A549 (cell line): ENCODE measurements around the gene CCDC134. TPM values are rescaled to one million over a fixed set of nuclear protein-coding genes. Genes with fewer than 3 reads are reported as not detected.

Experiments used
- ATAC-seq, 2 experiments: fragments of 200-7000 bp in 1 of 2; fragments of >200 bp in 1 of 2; cut with Nextera tagmentation in 1 of 2; cut with Tn5 transposase in 1 of 2; 3 replicates each; pipeline versions ENCODE4 v1.8.0 to v1.9.1; 2018 to 2020; ENCODE audit warnings: mild to moderate bottlenecking in 1 of 2, moderate library complexity in 1 of 2
- CTCF ChIA-PET: fragments of 300-600 bp; sonication (Branson Sonifier 250); formaldehyde crosslinking; extraction: SDS; loops from one replicate; lab custom pipeline; 2021; ENCODE audit warnings: antibody characterized with exemption, inconsistent platforms; lab: Yijun Ruan, JAX
- POLR2A ChIA-PET: fragments of 350-600 bp; formaldehyde crosslinking; extraction: SDS; loops from one replicate; lab custom pipeline; 2021; ENCODE audit warnings: antibody characterized with exemption, inconsistent platforms; lab: Yijun Ruan, JAX
- DNase-seq, 2 experiments: peaks; one replicate each; pipeline versions ENCODE4 v3.0.0 to v3.0.0-alpha.2; 2011 to 2016; ENCODE audit warnings: low read depth in 1 of 2, low spot score in 1 of 2
- FAIRE-seq: peaks from 2 replicates; lab custom pipeline; 2011; peaks lifted over from hg19 to GRCh38; lab: Jason Lieb, UNC
- H3K27ac ChIP-seq, 2 experiments: fragments of >200 bp; sonication (Bioruptor Twin); formaldehyde crosslinking; 3 replicates each; pipeline ENCODE4 v1.5.1; 2016 to 2017
- H3K4me1 ChIP-seq: fragments of >200 bp; sonication (Bioruptor Twin); formaldehyde crosslinking; 3 replicates; pipeline ENCODE4 v1.6.1; 2016
- H3K4me2 ChIP-seq: fragments of >200 bp; sonication (Bioruptor Twin); formaldehyde crosslinking; 3 replicates; pipeline ENCODE4 v1.6.1; 2016
- H3K4me3 ChIP-seq: fragments of >200 bp; sonication (Bioruptor Twin); formaldehyde crosslinking; 3 replicates; pipeline ENCODE4 v1.5.1; 2016
- H3K9me3 ChIP-seq: fragments of >200 bp; sonication (Bioruptor Twin); formaldehyde crosslinking; 3 replicates; pipeline ENCODE4 v1.6.1; 2016
- ATOH8 ChIP-seq: fragments of 250-450 bp; sonication (Bioruptor Pico); IDR thresholded peaks from 2 replicates; pipeline ENCODE4 v1.5.0; 2020; ENCODE audit warnings: low read depth, mild to moderate bottlenecking, moderate library complexity
- CBX2 ChIP-seq: fragments of 200-600 bp; sonication (generic); IDR thresholded peaks from 2 replicates; pipeline ENCODE4 v1.6.1; 2016; ENCODE audit warnings: low read depth, mild to moderate bottlenecking, borderline replicate concordance
- CBX8 ChIP-seq: fragments of 200-600 bp; sonication (generic); IDR thresholded peaks from 2 replicates; pipeline ENCODE4 v1.6.1; 2016
- CEBPB ChIP-seq, 2 experiments: fragments of >200 bp in 1 of 2; sonication (Bioruptor Twin) in 1 of 2; formaldehyde crosslinking in 1 of 2; IDR thresholded peaks; 2 replicates each; pipeline ENCODE4 v1.6.1; 2012 to 2016
- CTCF ChIP-seq: fragments of >200 bp; sonication (Bioruptor Twin); formaldehyde crosslinking; IDR thresholded peaks from 3 replicates; pipeline ENCODE4 v1.5.1; 2016
- E2F6 ChIP-seq: IDR thresholded peaks from 2 replicates; pipeline ENCODE4 v1.6.1; 2012; ENCODE audit warnings: low read depth, borderline replicate concordance
- ELK1 ChIP-seq: fragments of 150-350 bp; IDR thresholded peaks from 2 replicates; pipeline ENCODE4 v1.6.1; 2014; ENCODE audit warnings: low read depth, mild to moderate bottlenecking, low read length
- FOSB ChIP-seq: fragments of 250-450 bp; sonication (Bioruptor Pico); IDR thresholded peaks from 2 replicates; pipeline ENCODE4 v1.5.0; 2020; ENCODE audit warnings: mild to moderate bottlenecking, moderate library complexity
- HDAC2 ChIP-seq: fragments of 200-600 bp; sonication (generic); IDR thresholded peaks from 2 replicates; pipeline ENCODE4 v1.6.1; 2016
- HES2 ChIP-seq: fragments of >200 bp; sonication (Bioruptor Twin); formaldehyde crosslinking; IDR thresholded peaks from 2 replicates; pipeline ENCODE4 v1.6.1; 2016
- HMGXB4 ChIP-seq: fragments of 250-450 bp; sonication (Bioruptor Pico); IDR thresholded peaks from 2 replicates; pipeline ENCODE4 v1.5.0; 2021; ENCODE audit warnings: mild to moderate bottlenecking, moderate library complexity, borderline replicate concordance
- JUN ChIP-seq, 2 experiments: fragments of >200 bp; sonication (Bioruptor Twin); formaldehyde crosslinking; IDR thresholded peaks; 2 replicates in 1 of 2; 3 replicates in 1 of 2; pipeline ENCODE4 v1.6.1; 2016 to 2017
- KDM1A ChIP-seq: fragments of 200-600 bp; sonication (generic); IDR thresholded peaks from 2 replicates; pipeline ENCODE4 v1.6.1; 2016; ENCODE audit warnings: low read depth, mild to moderate bottlenecking
- MAFK ChIP-seq: fragments of 450-650 bp; IDR thresholded peaks from 2 replicates; pipeline ENCODE4 v1.6.1; 2014; ENCODE audit not compliant: partially characterized antibody
- MAX ChIP-seq: IDR thresholded peaks from 2 replicates; pipeline ENCODE4 v1.6.1; 2012
- MYC ChIP-seq: IDR thresholded peaks from 2 replicates; pipeline ENCODE4 v1.6.1; 2012; ENCODE audit warnings: mild to moderate bottlenecking, inconsistent platforms, low read length, improper control_type of control experiment, borderline replicate concordance
- NPAS2 ChIP-seq: fragments of 250-450 bp; sonication (Bioruptor Pico); IDR thresholded peaks from 2 replicates; pipeline ENCODE4 v1.8.0; 2022; ENCODE audit warnings: mild to moderate bottlenecking, moderate library complexity, borderline replicate concordance
- PBX3 ChIP-seq: IDR thresholded peaks from 2 replicates; pipeline ENCODE4 v1.6.1; 2012
- POLR2A ChIP-seq: IDR thresholded peaks from 2 replicates; pipeline ENCODE4 v1.6.1; 2012; ENCODE audit warnings: mild to moderate bottlenecking, low read length
- POLR2AphosphoS2 ChIP-seq: conservative IDR thresholded peaks from 2 replicates; pipeline ENCODE4 v1.6.1; 2012; ENCODE audit warnings: low read length, improper control_type of control experiment, inconsistent platforms
- RCOR1 ChIP-seq: fragments of 150-350 bp; IDR thresholded peaks from 2 replicates; pipeline ENCODE4 v1.6.1; 2014; ENCODE audit warnings: antibody characterized with exemption, low read length, low read depth
- SMC3 ChIP-seq: fragments of >200 bp; sonication (Bioruptor Twin); formaldehyde crosslinking; IDR thresholded peaks from 3 replicates; pipeline ENCODE4 v1.6.1; 2018; ENCODE audit warnings: inconsistent platforms
- TFCP2L1 ChIP-seq: fragments of 250-450 bp; sonication (Bioruptor Pico); IDR thresholded peaks from 2 replicates; pipeline ENCODE4 v1.5.0; 2021; ENCODE audit warnings: mild to moderate bottlenecking
- ZFP36 ChIP-seq: fragments of 450-650 bp; IDR thresholded peaks from 2 replicates; pipeline ENCODE4 v1.6.1; 2014; ENCODE audit warnings: borderline replicate concordance; ENCODE audit not compliant: partially characterized antibody
- WGBS: methylation state at CpG from one replicate; pipeline ENCODE4 v1.1.6; 2017; ENCODE audit errors: missing lambda C conversion rate; 5-methylcytosine and 5-hydroxymethylcytosine counted together
- polyA plus RNA-seq, 4 experiments: library from polyadenylated mRNA; depleted of rRNA in 3 of 4; stranded (reverse); fragments of >200 nt; fragmentation: RNase III in 1 of 4; extraction: RNeasy Plus Mini Kit Qiagen cat#74134 plus additional on column Dnase treatment in 1 of 4; gene quantifications; 2 replicates in 3 of 4; 3 replicates in 1 of 4; pipeline ENCODE4 v1.2.3, GENCODE V29; 2011 to 2017

Gene CCDC134
- polyA plus RNA-seq, 2 of the 4 experiments (the other 2 are of a cell fraction): 2.5 to 4.5 TPM

GRCh38 chr22:41787331-41787730 lies 13.1 kb upstream of the CCDC134 start (continued):
- TF ChIP-seq CBX2: no peak
- TF ChIP-seq HMGXB4 (CRISPR knock-in tag): no peak

- H3K4me2 ChIP-seq: no peak overlapping the region
- DNase-seq (no peak), FAIRE-seq (no peak), ATAC-seq (no peak)
- no peaks in the 10 kb centered on the region for H3K9me3 ChIP-seq
- H3K4me1 ChIP-seq: no peaks in the 10 kb centered on the region
- POLR2A ChIA-PET: no interaction called here
- CTCF ChIA-PET: no interaction called here
- no peak for TF ChIP-seq MAX
- no peak for TF ChIP-seq HMGXB4 (CRISPR knock-in tag)
- TF ChIP-seq JUN (IDR thresholded peaks at IDR 0.05): no peak
- TF ChIP-seq ELK1: no peak
- 83% methylated on average over 3 of the region's 3 CpGs for WGBS
- no peak overlapping the region for H3K27ac ChIP-seq
- H3K4me3 ChIP-seq: no peak overlapping the region
These were observed 6.6 kb upstream of the CCDC134 start for GRCh38 chr22:41793871-41794270.

GRCh38 chr22:41798736-41799135 lies 1.7 kb upstream of the CCDC134 start:
- FAIRE-seq (no peak), DNase-seq (no peak), ATAC-seq (no peak)
- no peak overlapping the region for H3K4me3 ChIP-seq
- POLR2A ChIA-PET: interaction anchor here (1.1 kb wide), 1 partner anchor 16 kb away, joined by 3 read pairs; no protein-coding TSS in a partner anchor
- 74% methylated on average over 2 of the region's 2 CpGs for WGBS
- no peak overlapping the region for H3K27ac ChIP-seq
- CTCF ChIA-PET: interaction anchor here (0.6 to 3.0 kb wide), 6 partner anchors 23 to 142 kb away, joined by 3 to 18 read pairs (median 3); no protein-coding TSS in a partner anchor
- H3K4me1 ChIP-seq: peaks cover 12% of the 10 kb centered on the region; the same call in 2 of the 3 replicates
- no peaks in the 10 kb centered on the region for H3K9me3 ChIP-seq
- H3K4me2 ChIP-seq: no peak overlapping the region
- no peak for TF ChIP-seq CEBPB (IDR thresholded peaks at IDR 0.05)
- TF ChIP-seq HDAC2: no peak
- no peak for TF ChIP-seq ZFP36
- TF ChIP-seq E2F6: no peak
- no peak for TF ChIP-seq CBX8
- no peak for TF ChIP-seq MYC
- TF ChIP-seq HES2: no peak
- TF ChIP-seq RCOR1: no peak
- TF ChIP-seq KDM1A: no peak
- TF ChIP-seq NPAS2 (CRISPR knock-in tag): no peak
- no peak for TF ChIP-seq PBX3
- TF ChIP-seq TFCP2L1 (CRISPR knock-in tag): no peak
- TF ChIP-seq CTCF: no peak
- no peak for TF ChIP-seq FOSB
- no peak for TF ChIP-seq MAFK
- TF ChIP-seq POLR2A: no peak
- TF ChIP-seq POLR2AphosphoS2: no peak
- TF ChIP-seq ATOH8: no peak
- TF ChIP-seq SMC3: no peak
- TF ChIP-seq ELK1: no peak
